ENCODE results near the gene PSMD5. TPM values are rescaled to one million over a fixed set of nuclear protein-coding genes. Genes with fewer than 3 reads are reported as not detected.

Gene PSMD5
- polyA plus RNA-seq, 1 donor from 2014 or later, result 11.7 TPM

- H3K9me2 ChIP-seq (ENCODE audit: insufficient read depth, low read length), result no peaks in the 10 kb centered on the region
- no peak overlapping the region for H3K9ac ChIP-seq (ENCODE audit: low read length)
- no peak overlapping the region for H3K4me3 ChIP-seq (ENCODE audit: low read length)
- no peaks in the 10 kb centered on the region for H4K20me1 ChIP-seq (ENCODE audit: insufficient read depth)
- no peaks in the 10 kb centered on the region for H3K9me3 ChIP-seq (ENCODE audit: low read length)
- no peaks in the 10 kb centered on the region for H3F3A ChIP-seq (ENCODE audit: insufficient read depth, low read length, poor library complexity, severe bottlenecking)
- no peak overlapping the region for H3K27ac ChIP-seq (ENCODE audit: low read length)
- no peak overlapping the region for H2AFZ ChIP-seq (ENCODE audit: low read depth, low read length)
- H3K27me3 ChIP-seq (ENCODE audit: insufficient read depth, low read depth, low read length), result no peaks in the 10 kb centered on the region
- peaks cover 6% of the 10 kb centered on the region for H3K36me3 ChIP-seq (ENCODE audit: insufficient read depth, low read length)
- H3K4me2 ChIP-seq (ENCODE audit: low read length), result no peak overlapping the region
- H3K79me2 ChIP-seq (replicated peaks; ENCODE audit: insufficient read depth, low read length), result no peaks in the 10 kb centered on the region
- TF ChIP-seq EP300 (conservative IDR thresholded peaks at IDR 0.05; ENCODE audit: poor library complexity, severe bottlenecking), result no peak
- no peak for TF ChIP-seq EZH2 (IDR thresholded peaks at IDR 0.05; ENCODE audit: borderline replicate concordance, insufficient read depth, low read length, poor library complexity, severe bottlenecking)
- TF ChIP-seq CTCF (IDR thresholded peaks at IDR 0.05; ENCODE audit: poor library complexity, severe bottlenecking), result no peak
- no peak for TF ChIP-seq REST (IDR thresholded peaks at IDR 0.05; ENCODE audit: borderline replicate concordance)
- TF ChIP-seq SMC3 (conservative IDR thresholded peaks at IDR 0.05; ENCODE audit: poor library complexity), result no peak
- TF ChIP-seq TAF1 (IDR thresholded peaks at IDR 0.05; ENCODE audit: low read depth), result no peak
- TF ChIP-seq POLR2AphosphoS5 (IDR thresholded peaks at IDR 0.05), result no peak
- no peak for TF ChIP-seq RAD21 (conservative IDR thresholded peaks at IDR 0.05)
- TF ChIP-seq MXI1 (conservative IDR thresholded peaks at IDR 0.05; ENCODE audit: poor library complexity, severe bottlenecking), result no peak
Measured at GRCh38 chr9:120773256-120773655, 69.5 kb downstream of the PSMD5 start.

GRCh38 chr9:120770931-120771330 is 71.8 kb downstream of the PSMD5 start:
- TF ChIP-seq REST (IDR thresholded peaks at IDR 0.05; ENCODE audit: borderline replicate concordance), result no peak
- no peak for TF ChIP-seq MXI1 (conservative IDR thresholded peaks at IDR 0.05; ENCODE audit: poor library complexity, severe bottlenecking)
- no peak for TF ChIP-seq TAF1 (IDR thresholded peaks at IDR 0.05; ENCODE audit: low read depth)
- TF ChIP-seq SMC3 (conservative IDR thresholded peaks at IDR 0.05; ENCODE audit: poor library complexity), result no peak
- TF ChIP-seq RAD21 (conservative IDR thresholded peaks at IDR 0.05), result no peak
- no peak for TF ChIP-seq EZH2 (IDR thresholded peaks at IDR 0.05; ENCODE audit: borderline replicate concordance, insufficient read depth, low read length, poor library complexity, severe bottlenecking)
- no peak for TF ChIP-seq POLR2AphosphoS5 (IDR thresholded peaks at IDR 0.05)
- no peak for TF ChIP-seq EP300 (conservative IDR thresholded peaks at IDR 0.05; ENCODE audit: poor library complexity, severe bottlenecking)
- TF ChIP-seq CTCF (IDR thresholded peaks at IDR 0.05; ENCODE audit: poor library complexity, severe bottlenecking), result no peak
- Histone ChIP-seq H3K79me2 (replicated peaks; ENCODE audit: insufficient read depth, low read length) (no peaks in the 10 kb centered on the region), H3K4me2 (ENCODE audit: low read length) (no peak overlapping the region), H3F3A (ENCODE audit: insufficient read depth, low read length, poor library complexity, severe bottlenecking) (no peaks in the 10 kb centered on the region), H3K9me3 (ENCODE audit: low read length) (no peaks in the 10 kb centered on the region), H3K9ac (ENCODE audit: low read length) (no peak overlapping the region), H4K20me1 (ENCODE audit: insufficient read depth) (no peaks in the 10 kb centered on the region), H3K36me3 (ENCODE audit: insufficient read depth, low read length) (peaks cover 3% of the 10 kb centered on the region), H2AFZ (ENCODE audit: low read depth, low read length) (no peak overlapping the region), H3K4me3 (ENCODE audit: low read length) (no peak overlapping the region), H3K9me2 (ENCODE audit: insufficient read depth, low read length) (no peaks in the 10 kb centered on the region), H3K27ac (ENCODE audit: low read length) (no peak overlapping the region), H3K27me3 (ENCODE audit: insufficient read depth, low read depth, low read length) (no peaks in the 10 kb centered on the region)
